H9 (cell line): ENCODE data around the gene DPYSL3. TPM values are rescaled to one million over a fixed set of nuclear protein-coding genes. Genes with fewer than 3 reads are reported as not detected.

Experiments used
- DNase-seq: peaks from one replicate; pipeline ENCODE4 v3.0.0-alpha.2; 2017
- H2AFZ ChIP-seq: one replicate; pipeline ENCODE4 v1.6.1; 2013; ENCODE audit warnings: mild to moderate bottlenecking, low read length, control low read depth, moderate library complexity
- H2AK5ac ChIP-seq: 2 replicates; pipeline ENCODE4 v1.6.1; 2013; ENCODE audit warnings: low read length, control low read depth, mixed read lengths; ENCODE audit not compliant: insufficient read length
- H2BK120ac ChIP-seq: one replicate; pipeline ENCODE4 v1.6.1; 2013; ENCODE audit warnings: low read depth, mild to moderate bottlenecking, low read length, control low read depth, inconsistent platforms; ENCODE audit not compliant: poor library complexity, severe bottlenecking
- H2BK12ac ChIP-seq: 2 replicates; pipeline ENCODE4 v1.6.1; 2013; ENCODE audit warnings: low read length, control low read depth, mixed read lengths, low read depth; ENCODE audit not compliant: insufficient read length
- H2BK15ac ChIP-seq: 2 replicates; pipeline ENCODE4 v1.6.1; 2013; ENCODE audit warnings: low read depth, low read length, control low read depth
- H2BK20ac ChIP-seq: one replicate; pipeline ENCODE4 v1.6.1; 2013; ENCODE audit warnings: low read depth, mild to moderate bottlenecking, low read length, control low read depth, inconsistent platforms; ENCODE audit not compliant: poor library complexity, severe bottlenecking
- H2BK5ac ChIP-seq: 2 replicates; pipeline ENCODE4 v1.6.1; 2013; ENCODE audit warnings: low read length, control low read depth, mixed read lengths; ENCODE audit not compliant: insufficient read length
- H3K14ac ChIP-seq: 2 replicates; pipeline ENCODE4 v1.6.1; 2013; ENCODE audit warnings: low read length, control low read depth; ENCODE audit not compliant: insufficient read depth
- H3K18ac ChIP-seq: 2 replicates; pipeline ENCODE4 v1.6.1; 2013; ENCODE audit warnings: low read depth, mild to moderate bottlenecking, mixed read lengths, low read length, control low read depth; ENCODE audit not compliant: insufficient read length
- H3K23ac ChIP-seq: 2 replicates; pipeline ENCODE4 v1.6.1; 2013; ENCODE audit warnings: low read length, control low read depth, mixed read lengths, low read depth; ENCODE audit not compliant: insufficient read length
- H3K23me2 ChIP-seq: 2 replicates; pipeline ENCODE4 v1.6.1; 2013; ENCODE audit warnings: low read depth, mild to moderate bottlenecking, mixed read lengths, low read length, control low read depth; ENCODE audit not compliant: insufficient read length, poor library complexity, severe bottlenecking
- H3K27ac ChIP-seq: 2 replicates; pipeline ENCODE4 v1.5.1; 2013; ENCODE audit warnings: low read length, control low read depth, mixed read lengths, low read depth; ENCODE audit not compliant: insufficient read length
- H3K27me3 ChIP-seq: 2 replicates; pipeline ENCODE4 v1.6.1; 2013; ENCODE audit warnings: low read length, control low read depth, inconsistent platforms; ENCODE audit not compliant: insufficient read depth
- H3K4ac ChIP-seq: 2 replicates; pipeline ENCODE4 v1.6.1; 2013; ENCODE audit warnings: low read depth, mild to moderate bottlenecking, control low read depth, inconsistent platforms, low read length, moderate library complexity
- H3K4me1 ChIP-seq: 2 replicates; pipeline ENCODE4 v1.6.1; 2013; ENCODE audit warnings: low read length, control low read depth, inconsistent platforms; ENCODE audit not compliant: insufficient read depth
- H3K4me2 ChIP-seq: 2 replicates; pipeline ENCODE4 v1.6.1; 2013; ENCODE audit warnings: low read length, control low read depth, mixed read lengths; ENCODE audit not compliant: insufficient read length, insufficient read depth
- H3K56ac ChIP-seq: 2 replicates; pipeline ENCODE4 v1.6.1; 2013; ENCODE audit warnings: low read depth, mild to moderate bottlenecking, mixed read lengths, low read length, control low read depth; ENCODE audit not compliant: insufficient read length
- H3K79me1 ChIP-seq: 2 replicates; pipeline ENCODE4 v1.6.1; 2013; ENCODE audit warnings: low read depth, mild to moderate bottlenecking, moderate library complexity, low read length, control low read depth, inconsistent platforms; ENCODE audit not compliant: insufficient read depth, poor library complexity, severe bottlenecking
- H3K79me2 ChIP-seq: 2 replicates; pipeline ENCODE4 v1.6.1; 2013; ENCODE audit warnings: low read length, control low read depth, inconsistent platforms; ENCODE audit not compliant: insufficient read depth
- H3K9ac ChIP-seq: 2 replicates; pipeline ENCODE4 v1.6.1; 2013; ENCODE audit warnings: low read length, control low read depth, mixed read lengths; ENCODE audit not compliant: insufficient read length; ENCODE audit errors: extremely low read depth
- H3K9me3 ChIP-seq: one replicate; pipeline ENCODE4 v1.6.1; 2013; ENCODE audit warnings: low read depth, low read length, inconsistent platforms; ENCODE audit not compliant: control insufficient read depth
- H3T11ph ChIP-seq: one replicate; pipeline ENCODE4 v1.6.1; 2013; ENCODE audit warnings: mild to moderate bottlenecking, low read length, control low read depth, inconsistent platforms
- H4K20me1 ChIP-seq: one replicate; pipeline ENCODE4 v1.6.1; 2013; ENCODE audit not compliant: control insufficient read depth, insufficient read length, insufficient read depth
- H4K5ac ChIP-seq: 2 replicates; pipeline ENCODE4 v1.6.1; 2013; ENCODE audit warnings: low read depth, mild to moderate bottlenecking, mixed read lengths, low read length, control low read depth; ENCODE audit not compliant: insufficient read length
- H4K8ac ChIP-seq: replicated peaks from 2 replicates; pipeline ENCODE4 v1.6.1; 2013; ENCODE audit warnings: low read length, control low read depth, mixed read lengths, low read depth; ENCODE audit not compliant: insufficient read length
- H4K91ac ChIP-seq: 2 replicates; pipeline ENCODE4 v1.6.1; 2013; ENCODE audit warnings: low read depth, mild to moderate bottlenecking, moderate library complexity, mixed read lengths, low read length, control low read depth; ENCODE audit not compliant: insufficient read length
- H3K27ac Mint-ChIP-seq, 3 experiments: 2 replicates in 2 of 3; 3 replicates in 1 of 3; pipeline ENCODE4 v1.8.0; 2020 to 2021; ENCODE audit warnings: mixed read lengths in 3 of 3, mild to moderate bottlenecking in 1 of 3, moderate library complexity in 1 of 3
- H3K27me3 Mint-ChIP-seq: 2 replicates; pipeline ENCODE4 v1.8.0; 2021; ENCODE audit warnings: low read depth, mild to moderate bottlenecking, moderate library complexity, mixed read lengths
- H3K36me3 Mint-ChIP-seq, 3 experiments: 2 replicates in 2 of 3; 3 replicates in 1 of 3; pipeline ENCODE4 v1.8.0; 2020 to 2021; ENCODE audit warnings: low read depth in 3 of 3, mixed read lengths in 3 of 3; ENCODE audit not compliant: insufficient read depth in 1 of 3
- H3K4me1 Mint-ChIP-seq, 2 experiments: 2 replicates each; pipeline ENCODE4 v1.8.0; 2020; ENCODE audit warnings: mixed read lengths in 2 of 2
- H3K4me3 Mint-ChIP-seq, 2 experiments: 2 replicates in 1 of 2; 3 replicates in 1 of 2; pipeline ENCODE4 v1.8.0; 2020 to 2021; ENCODE audit warnings: mild to moderate bottlenecking in 2 of 2, mixed read lengths in 2 of 2, moderate library complexity in 1 of 2
- H3K9me3 Mint-ChIP-seq, 2 experiments: 2 replicates in 1 of 2; 3 replicates in 1 of 2; pipeline ENCODE4 v1.8.0; 2020; ENCODE audit warnings: mild to moderate bottlenecking in 2 of 2, mixed read lengths in 2 of 2, moderate library complexity in 1 of 2
- CTCF ChIP-seq: fragments of 200-600 bp; sonication (generic); conservative IDR thresholded peaks from 3 replicates; pipeline ENCODE4 v1.8.0; 2021; ENCODE audit warnings: antibody characterized with exemption, mild to moderate bottlenecking
- WGBS: extraction: QIAGEN DNeasy Blood & Tissue Kit; methylation state at CpG from one replicate; pipeline ENCODE4 v1.1.7; 2013; ENCODE audit warnings: missing lambda C conversion rate, low lambda C conversion rate, mixed read lengths; ENCODE audit not compliant: insufficient read length; ENCODE audit errors: extremely low coverage; 5-methylcytosine and 5-hydroxymethylcytosine counted together
- total RNA-seq: library from RNA; stranded (reverse); gene quantifications from 2 replicates; pipeline ENCODE4 v1.2.1, GENCODE V29; 2021

DPYSL3 gene
- total RNA-seq, 1 experiment from 2014 or later, result 515 TPM

GRCh38 chr5:147547730-147548129 is 37.9 kb upstream of the DPYSL3 start:
- Histone ChIP-seq H3K27me3 (no peaks in the 10 kb centered on the region), H2BK15ac (no peak overlapping the region), H4K91ac (no peak overlapping the region), H3K4ac (no peak overlapping the region), H3K9ac (no peak overlapping the region), H3T11ph (no peak overlapping the region), H2BK120ac (no peak overlapping the region), H2BK12ac (no peak overlapping the region), H4K5ac (no peak overlapping the region), H3K27ac (no peak overlapping the region), H3K14ac (no peak overlapping the region), H2AK5ac (no peak overlapping the region), H2BK5ac (no peak overlapping the region), H2BK20ac (no peak overlapping the region), H4K8ac (no peak overlapping the region), H4K20me1 (no peaks in the 10 kb centered on the region), H3K4me1 (no peaks in the 10 kb centered on the region), H3K79me2 (no peaks in the 10 kb centered on the region), H3K9me3 (no peaks in the 10 kb centered on the region), H3K23ac (no peak overlapping the region), H3K18ac (no peak overlapping the region), H3K56ac (no peak overlapping the region), H3K79me1 (no peaks in the 10 kb centered on the region), H2AFZ (no peak overlapping the region), H3K4me2 (no peak overlapping the region), H3K23me2 (no peaks in the 10 kb centered on the region)
- Mint-ChIP-seq H3K27me3 (no peaks in the 10 kb centered on the region), H3K27ac (no peak overlapping the region), H3K4me1 (peaks cover 5 to 6% of the 10 kb centered on the region in 2 experiments), H3K4me3 (no peak overlapping the region), H3K9me3 (peaks cover 3 to 6% of the 10 kb centered on the region in 2 experiments; a peak in 3 of 5 replicates), H3K36me3 (no peaks in the 10 kb centered on the region; a peak in 1 of 7 replicates)
- no CpG with 5 or more reads among the region's 3 CpGs for WGBS
- TF ChIP-seq CTCF, result no peak
- no peak for DNase-seq
